Cardiac fibroblast (primary cell): ENCODE measurements around the gene TCEAL4.

Experiments used
- DNase-seq, 2 donors: peaks; one replicate each; pipeline versions ENCODE4 v3.0.0 to v3.0.0-alpha.2; 2010; ENCODE audit warnings: low read depth in 2 of 2
- H3K4me3 ChIP-seq, 2 donors: replicated peaks in 1 of 2; 1 replicate in 1 of 2; 2 replicates in 1 of 2; pipeline ENCODE4 v1.5.1; 2011; ENCODE audit warnings: low read depth in 2 of 2, low read length in 2 of 2, mild to moderate bottlenecking in 2 of 2, moderate library complexity in 1 of 2
- CTCF ChIP-seq: IDR thresholded peaks from one replicate; pipeline ENCODE4 v1.5.1; 2011; ENCODE audit warnings: low read depth, mild to moderate bottlenecking, low read length, inconsistent platforms

TCEAL4 gene

GRCh38 chrX:103540145-103540544 is 45.2 kb upstream of the TCEAL4 start:
- no peak overlapping the region for H3K4me3 ChIP-seq
- DNase-seq: peak; percentile 56 to 78
- no peak for TF ChIP-seq CTCF

GRCh38 chrX:103549916-103550315 is 35.4 kb upstream of the TCEAL4 start:
- H3K4me3 ChIP-seq: no peak overlapping the region
- TF ChIP-seq CTCF: no peak
- peak; percentile 15 to 60 for DNase-seq

DNA sequence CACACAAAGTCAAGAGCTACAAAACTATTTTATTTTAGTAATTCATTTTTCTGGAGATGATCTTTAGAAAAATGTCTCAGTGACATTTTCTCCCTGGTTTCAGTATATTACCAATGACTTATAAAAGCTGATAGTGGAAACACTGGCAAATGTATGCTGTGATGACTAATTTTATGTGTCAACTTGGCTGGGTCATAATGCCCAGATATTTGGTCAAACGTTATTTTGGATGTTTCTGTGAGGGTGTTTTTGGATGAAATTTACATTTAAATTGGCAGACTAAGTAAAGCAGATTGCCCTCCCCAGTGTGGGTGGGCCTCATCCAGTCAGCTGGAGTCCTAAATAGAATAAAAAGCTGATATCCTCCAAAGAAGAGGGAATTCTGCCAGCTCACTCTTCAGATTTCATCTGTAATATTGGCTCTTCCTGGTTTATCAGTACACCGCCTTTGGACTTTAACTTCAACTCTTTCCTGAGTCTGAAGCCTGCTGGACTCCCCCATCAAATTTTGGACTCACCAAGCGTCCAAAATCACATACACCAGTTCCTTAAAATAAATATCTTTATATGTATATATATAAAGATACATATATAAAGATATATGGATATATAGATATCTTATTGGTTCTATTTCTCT is 34.8 kb upstream of the TCEAL4 start:
- TF ChIP-seq CTCF: no peak
- DNase-seq: peak in 1 of 2 donors; percentile 66
- H3K4me3 ChIP-seq: no peak overlapping the region

DNA sequence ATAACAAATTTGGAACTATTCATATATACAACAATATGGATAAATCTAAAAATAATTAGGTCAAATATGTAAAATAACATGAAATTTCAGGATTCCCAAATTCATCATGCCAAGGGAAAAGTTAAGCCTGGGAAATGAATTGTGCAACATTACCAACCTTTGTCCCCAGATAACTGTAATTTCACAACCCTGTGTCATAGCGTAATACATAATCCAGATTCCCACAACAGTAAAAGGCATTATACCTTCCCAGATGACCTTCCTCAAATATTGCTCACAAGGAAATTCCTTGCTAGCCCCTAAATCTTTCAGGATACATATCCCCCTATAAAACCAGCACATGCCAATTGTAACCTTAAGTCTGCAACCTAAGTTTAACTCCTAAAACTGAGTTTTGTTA is 33.1 kb upstream of the TCEAL4 start:
- H3K4me3 ChIP-seq: no peak overlapping the region
- TF ChIP-seq CTCF: no peak
- peak in 1 of 2 donors; percentile 62 for DNase-seq

DNA sequence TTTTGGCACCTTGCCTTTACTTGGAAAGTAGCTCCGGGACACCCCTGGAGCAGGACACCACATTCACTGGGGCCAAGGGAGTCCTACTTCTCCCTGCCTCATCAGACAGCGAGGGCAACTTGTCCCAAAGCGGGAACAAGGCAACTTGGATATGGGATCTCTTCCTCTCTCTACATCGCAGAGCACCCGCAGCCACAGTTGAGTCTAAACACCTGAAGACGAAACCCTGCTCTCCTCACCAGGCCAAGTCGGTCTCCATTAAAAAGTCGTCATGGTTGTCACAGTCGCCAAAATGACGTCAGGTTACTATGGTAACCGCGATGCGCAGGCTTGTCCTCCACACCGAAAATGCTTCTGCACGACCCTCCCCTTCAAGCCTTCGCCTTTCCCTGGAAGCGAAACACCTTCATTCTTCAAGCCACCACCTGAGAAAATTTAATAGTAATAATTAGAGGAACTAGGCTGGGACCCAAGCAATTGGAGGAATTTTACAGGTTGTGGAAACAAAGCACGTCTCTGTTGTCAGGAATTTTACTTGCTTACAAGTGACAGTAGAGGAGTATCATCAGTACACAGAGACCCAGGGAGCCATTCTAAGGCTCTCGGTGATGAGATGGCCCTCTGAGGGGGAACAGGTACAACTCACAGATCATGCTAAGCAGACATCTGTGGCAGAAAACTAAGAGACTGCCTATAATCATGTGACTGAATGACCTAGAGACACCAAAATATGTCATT is 30.5 kb upstream of the TCEAL4 start:
- no peak for TF ChIP-seq CTCF
- peak in 1 of 2 donors; percentile 67 for DNase-seq
- H3K4me3 ChIP-seq: peak overlapping the region in 1 of 2 donors; percentile 38

DNA sequence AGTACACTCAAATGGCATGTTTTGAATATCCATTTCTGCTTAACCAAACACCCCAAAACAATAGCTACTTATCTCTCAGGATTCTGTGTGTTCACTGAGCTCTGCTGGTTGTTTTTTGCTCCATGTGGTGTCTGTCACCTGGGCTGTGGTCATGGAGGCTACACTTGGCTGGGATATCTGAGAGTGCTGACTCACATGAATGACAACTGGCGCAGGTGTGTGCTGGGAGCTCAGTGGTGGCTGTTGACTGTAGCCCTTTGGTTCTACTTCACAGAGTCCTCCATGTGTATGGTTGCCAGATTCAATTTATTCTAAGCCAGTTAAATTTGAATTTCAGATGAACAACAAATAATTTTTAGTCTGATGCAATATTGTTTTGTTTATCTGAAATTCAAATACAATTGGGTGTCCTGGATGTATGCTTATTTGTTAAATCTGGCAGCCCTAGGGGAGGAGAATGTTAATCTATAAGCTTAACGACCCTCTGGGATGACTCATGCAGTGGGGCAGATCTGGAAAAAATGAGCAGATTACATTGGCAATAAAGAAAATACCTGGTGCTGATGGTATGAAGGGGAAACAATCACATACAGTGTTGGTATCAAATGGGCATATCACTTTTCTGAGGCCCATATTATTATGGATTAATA is 28.2 kb upstream of the TCEAL4 start:
- no peak for TF ChIP-seq CTCF

More for the DNA sequence above, 28.2 kb upstream of the TCEAL4 start:
- H3K4me3 ChIP-seq: no peak overlapping the region
- no peak for DNase-seq
